Activated CD4-positive, alpha-beta T cell treated with anti-CD3 and anti-CD28 coated beads, Interleukin-2, amount 50 U/mL, for 1 hour (primary cell): ENCODE measurements around the gene BANP.
"Not testable (repeated sequence)": the region's sequence is repeated elsewhere in the genome, so short reads cannot be mapped to it uniquely, and the experiment has no call there.

Experiments
- DNase-seq: peaks from one replicate; pipeline ENCODE4 v3.0.0-alpha.2; 2020

The BANP gene

DNA sequence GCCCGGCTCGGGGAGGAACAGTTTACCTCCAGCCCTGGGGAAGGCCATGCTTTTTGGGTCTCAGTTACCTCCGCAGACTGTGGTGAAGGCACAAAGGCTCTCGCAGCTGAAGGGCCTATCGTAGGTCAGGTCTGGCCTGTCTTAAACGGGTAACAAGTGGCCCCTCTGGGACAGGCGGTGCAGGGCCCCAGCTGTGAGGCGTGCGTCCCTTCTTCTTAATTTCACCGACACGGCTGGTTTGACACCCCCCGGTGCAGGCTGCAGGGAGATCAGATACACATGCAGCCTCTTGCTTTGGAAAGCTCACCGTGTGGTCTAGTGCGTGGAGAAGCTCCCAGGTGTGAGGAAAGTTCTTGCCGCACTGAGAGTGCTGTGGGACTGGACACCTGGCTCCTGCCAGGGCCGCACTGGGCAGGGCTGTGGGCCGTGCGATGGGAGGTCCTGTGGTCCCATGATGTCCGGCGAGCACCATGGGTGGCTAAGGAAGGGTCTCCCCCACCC, 162.4 kb downstream of the BANP start:
- no peak for DNase-seq

DNA sequence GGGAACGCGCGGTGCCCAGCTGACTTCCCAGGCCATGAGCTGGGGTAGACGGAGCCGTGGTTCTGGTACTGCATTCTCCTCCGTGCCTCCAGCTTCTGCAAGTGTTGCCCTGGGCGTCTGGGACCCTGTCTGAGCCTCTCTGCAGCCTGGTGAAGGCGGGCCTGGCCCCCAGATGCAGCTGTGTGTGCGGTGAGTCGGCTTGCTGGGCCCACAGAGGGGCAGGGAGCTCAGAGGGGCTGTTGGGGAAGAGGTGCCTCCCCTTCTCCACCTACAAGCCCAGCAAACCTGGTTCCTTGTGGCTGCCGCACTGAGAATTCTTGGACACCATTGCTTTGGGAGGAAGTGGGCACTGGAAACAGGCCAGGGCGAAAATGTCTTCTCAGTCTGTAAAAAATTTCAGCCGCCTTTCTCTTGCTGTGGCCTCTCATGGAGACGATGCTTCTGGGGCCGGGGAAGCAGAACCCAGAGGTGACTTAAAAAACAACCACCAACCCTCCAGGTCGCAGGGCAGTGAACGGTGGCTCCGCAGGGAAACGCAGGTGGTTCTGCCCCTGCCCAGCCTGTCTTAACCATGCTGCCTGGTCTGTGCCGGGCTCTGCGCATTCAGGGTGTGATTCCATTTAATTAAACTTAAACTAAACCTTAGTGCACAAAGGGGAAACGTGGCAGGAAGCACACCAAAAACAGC, 163.5 kb downstream of the BANP start:
- not testable (repeated sequence) for DNase-seq

DNA sequence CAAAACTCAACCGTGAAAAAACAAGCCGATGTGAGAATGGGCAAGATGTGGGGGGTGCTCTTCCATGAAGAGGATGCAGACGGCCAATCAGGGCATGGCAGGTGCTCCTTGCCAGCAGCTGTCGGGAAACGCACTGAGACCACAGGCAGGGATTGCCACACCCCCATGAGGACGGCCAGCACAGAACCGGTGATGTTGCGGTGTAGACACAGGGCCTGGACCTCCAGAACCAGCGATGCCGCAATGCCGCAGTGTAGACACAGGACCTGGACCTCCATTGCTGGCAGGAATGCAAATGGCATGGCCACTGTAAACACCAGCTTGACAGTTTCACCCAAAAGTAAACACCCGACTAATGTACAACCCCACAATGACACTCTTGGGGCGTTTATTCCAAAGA, 164.9 kb downstream of the BANP start:
- DNase-seq = no peak

DNA sequence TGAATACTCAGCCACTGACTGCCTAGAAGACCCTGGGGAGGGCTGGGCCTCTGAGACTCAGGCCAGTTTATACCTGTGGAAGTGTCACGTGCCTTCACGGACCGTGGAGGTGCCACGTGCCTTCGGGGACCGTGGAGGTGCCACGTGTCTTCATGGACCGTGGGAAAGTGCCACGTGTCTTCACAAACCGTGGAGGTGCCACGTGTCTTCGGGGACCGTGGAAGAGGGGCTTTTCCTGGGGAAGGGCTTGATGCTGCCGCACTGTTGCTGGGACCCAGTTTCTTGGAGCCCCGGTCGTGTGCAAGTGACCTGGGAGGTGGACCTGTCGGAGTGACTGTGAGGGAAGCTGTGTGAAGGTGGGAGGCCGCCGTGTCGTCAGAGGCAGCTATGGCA, 166.2 kb downstream of the BANP start:
- DNase-seq = no peak

DNA sequence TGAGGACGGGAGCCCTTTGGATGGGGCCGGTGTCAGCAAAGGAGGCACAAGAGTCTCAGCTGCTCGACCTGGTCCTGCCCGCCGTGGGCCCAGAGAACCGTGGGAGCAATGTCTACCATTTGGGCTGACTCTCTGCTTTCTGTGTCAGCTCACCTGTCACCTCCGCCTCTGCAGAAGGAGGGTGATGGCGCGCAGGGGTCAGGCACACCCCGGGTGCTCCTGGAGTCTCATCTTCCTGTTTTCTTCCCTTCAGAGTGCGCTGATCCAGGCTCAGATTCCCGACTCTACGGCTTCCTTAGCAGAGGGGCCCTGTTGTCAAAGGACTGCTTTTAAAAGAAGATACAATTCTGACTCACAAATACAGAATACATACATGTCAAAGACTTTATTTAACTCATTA, 167.1 kb downstream of the BANP start:
- DNase-seq = no peak

DNA sequence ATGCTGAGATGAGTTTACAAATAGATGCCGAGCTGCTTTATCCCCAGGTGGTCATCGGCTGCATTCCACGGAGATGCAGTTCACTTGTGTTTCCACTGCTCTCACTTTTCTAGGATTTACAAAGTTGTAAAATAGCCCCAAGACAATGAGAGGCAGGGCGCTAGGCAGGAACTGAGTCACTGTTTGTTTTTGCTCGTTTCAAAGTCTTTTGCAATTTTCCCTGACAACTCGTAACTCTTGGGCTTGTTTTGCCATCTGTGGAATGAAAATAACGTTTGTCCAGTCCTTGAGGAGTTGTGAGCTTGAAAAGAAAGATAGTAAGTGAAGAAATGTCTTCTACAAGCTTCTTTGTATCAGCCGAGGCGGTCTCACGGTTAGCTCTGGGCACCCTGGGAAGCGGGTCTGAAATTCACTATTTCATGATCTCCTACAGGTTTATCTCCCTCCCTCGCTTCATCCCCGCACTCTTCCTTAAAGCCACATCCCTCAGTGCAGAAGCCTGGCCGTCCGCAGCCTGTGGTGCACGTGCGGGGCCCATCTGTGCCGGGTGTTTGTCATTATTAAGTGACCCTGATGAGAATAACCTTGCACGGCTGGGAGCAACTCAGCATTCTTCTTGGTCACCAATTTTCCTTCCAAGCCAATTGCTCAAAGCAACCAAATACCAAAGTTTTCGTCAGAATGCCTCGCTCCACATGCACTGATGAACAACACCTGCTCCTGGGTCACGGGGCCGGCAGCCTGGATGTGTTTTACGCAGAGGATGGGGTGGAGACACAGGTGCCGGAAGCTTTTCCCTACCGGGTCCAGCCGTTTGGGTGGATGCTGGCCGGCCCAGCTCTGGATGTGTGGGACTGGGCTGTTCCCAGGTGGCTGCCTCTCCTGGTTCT, 167.9 kb downstream of the BANP start:
- DNase-seq = not testable (repeated sequence)

DNA sequence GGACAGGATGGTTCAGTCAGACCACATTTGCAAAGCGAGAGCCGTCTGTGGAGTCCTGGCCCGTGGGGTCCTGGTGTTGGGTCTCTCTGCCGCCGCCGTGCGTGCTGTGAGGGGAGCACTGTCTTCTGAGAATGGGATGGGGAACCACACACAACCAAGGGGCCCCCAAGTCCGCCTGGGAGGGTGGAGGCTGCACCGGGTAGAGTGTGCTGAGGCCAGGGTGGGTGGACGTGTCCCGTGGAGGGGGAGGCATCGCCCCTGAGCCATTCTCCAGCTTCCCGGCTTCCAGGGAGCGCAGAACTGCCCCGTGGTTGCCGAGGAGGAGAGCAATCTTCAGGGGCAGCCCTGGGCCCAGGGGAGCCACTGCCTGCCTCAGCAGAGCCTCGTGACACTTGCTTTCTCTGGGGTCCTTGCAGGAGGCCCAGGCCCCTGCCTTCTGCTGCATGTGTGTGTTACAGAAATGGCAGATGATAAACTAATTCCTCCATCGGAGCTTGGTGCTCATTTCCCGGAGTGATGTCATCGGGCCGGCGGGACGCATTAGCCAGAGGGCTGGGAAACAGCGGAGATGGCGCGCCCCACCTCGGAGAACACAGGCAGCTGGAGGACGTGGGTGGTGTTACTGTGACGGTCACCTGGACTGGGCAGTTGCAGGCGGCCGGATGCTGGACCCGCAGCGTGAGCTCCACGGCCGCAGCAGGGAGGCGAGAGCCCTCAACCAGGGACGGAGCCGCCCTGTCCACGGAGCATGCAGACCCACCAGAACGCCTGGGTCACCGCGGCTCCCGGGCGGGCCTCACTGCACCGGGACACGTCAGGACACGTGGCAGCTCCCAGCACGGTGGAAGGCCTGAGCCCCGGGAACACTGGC, 168.9 kb downstream of the BANP start:
- not testable (repeated sequence) for DNase-seq

DNA sequence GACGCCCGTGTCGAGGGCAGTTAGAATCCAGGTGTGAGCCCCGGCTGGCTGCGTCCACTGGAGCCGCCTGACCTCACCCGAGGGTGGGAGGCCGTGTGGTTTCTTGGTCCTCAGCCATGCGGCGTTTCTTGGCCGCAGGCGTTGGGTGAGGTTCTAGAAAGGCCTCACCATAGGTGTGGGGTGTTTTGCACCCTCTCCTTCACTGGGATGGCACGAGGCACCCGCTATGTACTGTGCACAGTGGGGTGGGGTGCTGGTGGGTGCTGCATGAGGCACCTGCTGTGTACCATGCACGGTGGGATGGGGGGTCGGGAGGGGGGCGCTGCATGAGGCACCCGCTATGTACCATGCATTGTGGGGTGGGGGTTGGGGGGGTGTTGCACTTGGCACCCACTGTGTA, 169.6 kb downstream of the BANP start:
- no peak for DNase-seq

DNA sequence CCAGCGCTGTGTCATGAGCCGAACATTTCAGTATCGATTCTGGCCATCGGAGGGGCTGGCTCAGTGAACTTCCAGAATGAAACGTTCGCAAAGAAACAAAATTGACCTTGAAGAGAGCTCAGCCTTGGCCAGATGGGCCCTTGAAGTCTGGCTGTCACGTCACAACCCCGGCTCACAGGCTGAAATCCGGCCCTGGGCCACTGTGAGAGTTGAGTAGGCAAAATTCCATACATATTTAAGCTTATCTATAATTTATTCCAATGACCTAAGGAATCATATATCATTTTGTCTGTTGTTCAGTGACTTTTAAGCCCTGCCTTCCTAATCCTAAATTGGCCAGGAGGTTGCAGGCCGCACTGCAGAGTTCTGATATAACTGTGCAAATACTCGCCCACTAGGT, 170.2 kb downstream of the BANP start:
- DNase-seq = not testable (repeated sequence)

DNA sequence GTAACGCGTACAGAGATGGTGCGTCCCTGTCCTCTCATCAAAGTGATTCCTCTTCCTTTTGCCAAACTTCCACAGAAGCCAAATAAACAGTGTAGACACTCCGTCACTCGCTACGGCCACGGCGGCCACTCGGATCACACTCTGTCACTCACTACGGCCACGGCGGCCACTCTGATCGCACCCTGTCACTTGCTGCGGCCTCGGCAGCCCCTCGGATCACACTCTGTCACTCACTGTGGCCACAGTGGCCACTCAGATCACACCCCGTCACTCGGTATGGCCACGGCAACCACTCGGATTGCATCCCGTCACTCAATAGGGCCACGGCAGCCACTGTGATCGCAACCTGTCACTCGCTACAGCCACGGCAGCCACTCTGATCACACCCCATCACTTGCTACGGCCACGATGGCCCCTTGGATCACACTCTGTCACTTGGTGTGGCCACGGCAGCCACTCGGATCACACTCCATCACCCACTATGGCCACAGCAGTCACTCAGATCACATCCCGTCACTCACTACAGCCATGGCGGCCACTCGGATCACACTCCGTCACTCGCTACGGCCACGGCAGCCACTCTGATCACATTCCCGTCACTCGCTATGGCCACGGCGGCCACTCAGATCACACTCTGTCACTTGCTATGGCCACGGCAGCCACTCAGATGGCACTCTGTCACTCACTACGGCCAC, 170.8 kb downstream of the BANP start:
- no peak for DNase-seq
